ENCODE data around the gene FGG.

DNA sequence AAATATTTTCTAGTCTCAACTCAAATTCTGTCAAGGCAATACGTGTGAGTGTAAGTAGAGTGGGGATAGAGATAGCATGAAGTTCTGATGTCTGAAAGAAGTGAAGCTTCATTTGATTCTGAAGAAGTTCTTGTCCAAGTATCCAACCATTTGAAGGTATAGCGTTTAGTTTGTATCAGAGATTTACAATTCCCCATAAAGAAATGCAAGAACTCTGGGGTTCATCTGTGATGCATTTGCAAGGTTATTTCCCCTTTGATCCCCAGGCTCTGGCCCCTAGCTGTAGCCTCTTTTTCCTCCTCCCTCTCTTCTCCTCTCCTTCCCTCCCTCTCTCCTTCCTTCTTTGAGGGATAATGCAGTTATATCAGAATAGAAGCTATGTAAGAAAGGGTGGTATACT, 29.7 kb downstream of the FGG start:
- TF ChIP-seq KDM1A (IDR thresholded peaks at IDR 0.05; ENCODE audit: borderline replicate concordance): no peak
- TF ChIP-seq SP1 (IDR thresholded peaks at IDR 0.05; ENCODE audit: low read depth, low read length): no peak
- no peak for TF ChIP-seq SMAD5 (IDR thresholded peaks at IDR 0.05; ENCODE audit: low read depth)
- no peak for TF ChIP-seq POLR2A (IDR thresholded peaks at IDR 0.05; ENCODE audit: low read depth, low read length)

Data from GM12878 (cell line).